Osteoblast (primary cell): ENCODE measurements around the gene TMEM209. TPM values are rescaled to one million over a fixed set of nuclear protein-coding genes. Genes with fewer than 3 reads are reported as not detected.
"Not testable (repeated sequence)": the region's sequence is repeated elsewhere in the genome, so short reads cannot be mapped to it uniquely, and the experiment has no call there.

Source experiments
- DNase-seq: peaks from one replicate; pipeline ENCODE4 v3.0.0; 2011; ENCODE audit warnings: low spot score, mixed read lengths; ENCODE audit not compliant: insufficient read length; ENCODE audit errors: missing footprints
- H2AFZ ChIP-seq: 2 replicates; pipeline ENCODE4 v1.6.0; 2011; ENCODE audit warnings: mild to moderate bottlenecking, low read length
- H3K27ac ChIP-seq: 2 replicates; pipeline ENCODE4 v1.5.1; 2011; ENCODE audit warnings: mild to moderate bottlenecking, low read depth, low read length, moderate library complexity
- H3K27me3 ChIP-seq: 2 replicates; pipeline ENCODE4 v1.6.0; 2012; ENCODE audit warnings: mild to moderate bottlenecking, control low read depth, inconsistent platforms, low read length, moderate library complexity; ENCODE audit not compliant: insufficient read depth
- H3K36me3 ChIP-seq: 2 replicates; pipeline ENCODE4 v1.5.1; 2011; ENCODE audit warnings: mild to moderate bottlenecking, low read length, control low read depth, moderate library complexity; ENCODE audit not compliant: insufficient read depth
- H3K4me1 ChIP-seq: 2 replicates; pipeline ENCODE4 v1.5.1; 2011; ENCODE audit warnings: mild to moderate bottlenecking, low read length, control low read depth, moderate library complexity; ENCODE audit not compliant: insufficient read depth
- H3K4me2 ChIP-seq: 2 replicates; pipeline ENCODE4 v1.6.0; 2011; ENCODE audit warnings: mild to moderate bottlenecking, low read length; ENCODE audit not compliant: insufficient read depth
- H3K4me3 ChIP-seq: fragments of 200-600 bp; sonication (generic); 3 replicates; pipeline ENCODE4 v1.5.1; 2012; ENCODE audit warnings: mild to moderate bottlenecking, low read length, inconsistent platforms; ENCODE audit not compliant: insufficient read depth
- H3K79me2 ChIP-seq: 2 replicates; pipeline ENCODE4 v1.6.0; 2012; ENCODE audit warnings: mild to moderate bottlenecking, low read length, control low read depth, inconsistent platforms; ENCODE audit not compliant: insufficient read depth
- H3K9me3 ChIP-seq: 2 replicates; pipeline ENCODE4 v1.5.1; 2011; ENCODE audit warnings: low read depth, low read length, control low read depth
- H4K20me1 ChIP-seq: 2 replicates; pipeline ENCODE4 v1.6.0; 2012; ENCODE audit warnings: mild to moderate bottlenecking, low read length, control low read depth; ENCODE audit not compliant: insufficient read depth
- total RNA-seq: library from RNA; depleted of rRNA; stranded (reverse); fragments of >200 nt; gene quantifications from 2 replicates; pipeline ENCODE4 v1.2.3, GENCODE V29; 2012
- TF ChIP-seq, protein P1 (sequence below): IDR thresholded peaks from 2 replicates; pipeline ENCODE4 v1.5.1; 2011; ENCODE audit warnings: mild to moderate bottlenecking, low read depth, low read length, moderate library complexity; ENCODE audit errors: extremely low read depth

The TMEM209 gene
- total RNA-seq, 1 donor, result 19.9 TPM

DNA sequence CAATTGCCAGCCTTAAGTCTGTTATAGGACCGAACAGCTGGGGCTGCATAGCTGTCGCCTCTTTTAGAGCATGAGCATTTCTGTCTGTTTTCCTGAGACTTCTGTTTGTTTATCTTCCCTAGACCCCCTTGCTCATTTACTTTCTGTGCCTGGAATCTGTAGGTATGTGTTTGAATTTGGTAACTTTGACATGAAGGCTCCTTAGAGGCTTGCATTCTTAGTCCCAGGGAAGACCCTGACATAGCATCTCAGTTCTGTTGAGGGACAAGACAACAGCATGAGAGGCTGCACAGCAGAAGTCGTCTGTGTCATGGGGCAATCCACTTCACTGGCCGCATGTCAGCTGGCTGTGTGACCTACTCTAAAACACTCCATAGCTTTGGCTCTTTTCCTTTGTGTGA, 76.2 kb downstream of the TMEM209 start:
- TF ChIP-seq, protein P1, sequence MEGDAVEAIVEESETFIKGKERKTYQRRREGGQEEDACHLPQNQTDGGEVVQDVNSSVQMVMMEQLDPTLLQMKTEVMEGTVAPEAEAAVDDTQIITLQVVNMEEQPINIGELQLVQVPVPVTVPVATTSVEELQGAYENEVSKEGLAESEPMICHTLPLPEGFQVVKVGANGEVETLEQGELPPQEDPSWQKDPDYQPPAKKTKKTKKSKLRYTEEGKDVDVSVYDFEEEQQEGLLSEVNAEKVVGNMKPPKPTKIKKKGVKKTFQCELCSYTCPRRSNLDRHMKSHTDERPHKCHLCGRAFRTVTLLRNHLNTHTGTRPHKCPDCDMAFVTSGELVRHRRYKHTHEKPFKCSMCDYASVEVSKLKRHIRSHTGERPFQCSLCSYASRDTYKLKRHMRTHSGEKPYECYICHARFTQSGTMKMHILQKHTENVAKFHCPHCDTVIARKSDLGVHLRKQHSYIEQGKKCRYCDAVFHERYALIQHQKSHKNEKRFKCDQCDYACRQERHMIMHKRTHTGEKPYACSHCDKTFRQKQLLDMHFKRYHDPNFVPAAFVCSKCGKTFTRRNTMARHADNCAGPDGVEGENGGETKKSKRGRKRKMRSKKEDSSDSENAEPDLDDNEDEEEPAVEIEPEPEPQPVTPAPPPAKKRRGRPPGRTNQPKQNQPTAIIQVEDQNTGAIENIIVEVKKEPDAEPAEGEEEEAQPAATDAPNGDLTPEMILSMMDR, result no peak
- H3K27me3 ChIP-seq, result no peaks in the 10 kb centered on the region

DNA sequence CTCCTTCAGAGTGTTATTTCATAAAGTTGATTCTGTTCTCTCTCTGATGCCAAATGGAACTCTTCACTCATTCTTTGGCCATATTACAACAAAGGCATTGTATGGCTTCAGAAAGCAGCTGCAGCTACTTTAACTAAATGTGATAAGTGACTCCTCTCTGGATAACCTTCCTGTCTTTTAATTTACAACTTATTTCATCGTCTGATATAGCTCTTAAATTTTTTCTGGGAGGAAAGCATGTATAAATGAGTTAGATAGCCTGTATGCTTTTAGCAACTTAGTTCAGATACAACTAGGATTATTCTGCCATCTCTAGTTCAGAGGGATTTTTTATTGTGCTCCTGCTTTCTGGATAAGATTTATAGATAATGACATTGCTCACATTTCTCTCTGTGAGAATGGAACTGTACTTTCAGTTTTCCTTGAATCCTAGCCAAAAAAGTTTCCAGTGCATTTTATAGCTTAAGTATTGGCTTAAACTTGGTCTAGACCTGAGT, 77.3 kb downstream of the TMEM209 start:
- H3K36me3 ChIP-seq, result peaks cover 62% of the 10 kb centered on the region
- no peak overlapping the region for H3K4me3 ChIP-seq
- H3K4me2 ChIP-seq, result peak overlapping the region; percentile 38
- peak overlapping the region; percentile 33 for H3K27ac ChIP-seq
- H3K79me2 ChIP-seq, result no peaks in the 10 kb centered on the region
- no peaks in the 10 kb centered on the region for H3K27me3 ChIP-seq
- TF ChIP-seq, protein P1, result no peak
- peaks cover 12% of the 10 kb centered on the region for H3K4me1 ChIP-seq
- no peaks in the 10 kb centered on the region for H3K9me3 ChIP-seq
- no peak overlapping the region for H2AFZ ChIP-seq
- DNase-seq, result no peak
- H4K20me1 ChIP-seq, result no peaks in the 10 kb centered on the region

More for the DNA sequence above, 76.2 kb downstream of the TMEM209 start:
- Histone ChIP-seq H3K79me2 (no peaks in the 10 kb centered on the region), H3K4me2 (no peak overlapping the region), H3K9me3 (no peaks in the 10 kb centered on the region), H4K20me1 (no peaks in the 10 kb centered on the region), H3K4me1 (peaks cover 12% of the 10 kb centered on the region), H3K27ac (no peak overlapping the region), H3K4me3 (no peak overlapping the region), H3K36me3 (peaks cover 57% of the 10 kb centered on the region), H2AFZ (no peak overlapping the region)
- no peak for DNase-seq

DNA sequence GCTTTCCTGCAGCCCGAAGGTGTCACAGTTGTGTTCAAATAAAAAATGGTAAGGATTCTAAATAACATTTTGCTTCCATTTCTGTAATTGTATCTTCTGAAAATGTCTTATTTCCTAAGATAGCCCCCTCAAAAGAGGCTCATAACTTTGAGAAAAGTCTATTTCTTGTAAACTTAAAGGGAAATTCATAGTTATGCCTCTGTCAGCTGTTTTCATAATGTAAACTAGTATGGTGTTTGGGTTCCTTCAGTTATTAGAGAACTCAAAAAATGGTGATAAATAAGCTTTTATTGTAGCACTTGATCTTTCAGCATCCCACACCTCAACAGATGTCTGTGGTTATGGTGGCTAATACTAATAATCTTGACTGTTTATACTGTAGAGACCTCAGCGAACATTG, 77.8 kb downstream of the TMEM209 start:
- Histone ChIP-seq H3K79me2 (no peaks in the 10 kb centered on the region), H2AFZ (no peak overlapping the region), H3K4me3 (no peak overlapping the region), H3K36me3 (peaks cover 64% of the 10 kb centered on the region), H3K4me2 (peak overlapping the region; percentile 38), H3K4me1 (peaks cover 12% of the 10 kb centered on the region), H3K9me3 (no peaks in the 10 kb centered on the region), H4K20me1 (no peaks in the 10 kb centered on the region), H3K27ac (peak overlapping the region; percentile 33), H3K27me3 (no peaks in the 10 kb centered on the region)
- TF ChIP-seq, protein P1, result no peak
- DNase-seq, result no peak

GRCh38 chr7:130126840-130127239, 78.4 kb downstream of the TMEM209 start:
- Histone ChIP-seq H3K4me1 (peaks cover 12% of the 10 kb centered on the region), H3K36me3 (peaks cover 60% of the 10 kb centered on the region)
- not testable (repeated sequence) for DNase-seq, H3K4me3 ChIP-seq, H3K79me2 ChIP-seq, H3K4me2 ChIP-seq, H3K27me3 ChIP-seq, H4K20me1 ChIP-seq, H3K27ac ChIP-seq, H2AFZ ChIP-seq, H3K9me3 ChIP-seq
